COLO829 (cell line): ENCODE data around the gene COX6A2.

Experiments
- DNase-seq: peaks from one replicate; pipeline ENCODE4 v3.0.0; 2012; ENCODE audit warnings: low spot score

Gene COX6A2

DNA sequence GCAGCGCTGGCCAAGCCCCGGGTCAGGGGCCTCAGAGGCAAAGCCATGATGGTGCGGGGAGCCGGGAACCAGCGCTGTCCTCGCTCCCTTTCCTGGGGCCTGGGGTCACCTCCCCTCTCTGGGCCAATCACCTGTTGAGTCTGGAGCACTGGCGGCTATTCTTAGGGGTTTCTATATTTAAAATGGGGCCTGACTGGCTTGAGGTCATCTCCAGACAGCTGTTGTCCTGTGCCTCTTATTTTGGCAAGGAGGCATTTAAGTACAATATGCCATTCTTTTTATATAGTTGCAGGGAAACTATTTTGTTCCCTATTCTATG, at the start of gene COX6A2:
Gene COX6A2 (minus strand): TSS at position 82 of the 319 bp plus-strand sequence. CDS start 35 bp downstream, at position 47.
- no peak for DNase-seq

- no peak for DNase-seq
Measured at GRCh38 chr16:31477220-31478216, 49.4 kb upstream of the COX6A2 start.

- DNase-seq: no peak
Measured at GRCh38 chr16:31476303-31477219, 48.4 kb upstream of the COX6A2 start.

- no peak for DNase-seq
Measured at GRCh38 chr16:31475946-31476302, 47.8 kb upstream of the COX6A2 start.

GRCh38 chr16:31474773-31475738, 46.9 kb upstream of the COX6A2 start:
- no peak for DNase-seq

DNA sequence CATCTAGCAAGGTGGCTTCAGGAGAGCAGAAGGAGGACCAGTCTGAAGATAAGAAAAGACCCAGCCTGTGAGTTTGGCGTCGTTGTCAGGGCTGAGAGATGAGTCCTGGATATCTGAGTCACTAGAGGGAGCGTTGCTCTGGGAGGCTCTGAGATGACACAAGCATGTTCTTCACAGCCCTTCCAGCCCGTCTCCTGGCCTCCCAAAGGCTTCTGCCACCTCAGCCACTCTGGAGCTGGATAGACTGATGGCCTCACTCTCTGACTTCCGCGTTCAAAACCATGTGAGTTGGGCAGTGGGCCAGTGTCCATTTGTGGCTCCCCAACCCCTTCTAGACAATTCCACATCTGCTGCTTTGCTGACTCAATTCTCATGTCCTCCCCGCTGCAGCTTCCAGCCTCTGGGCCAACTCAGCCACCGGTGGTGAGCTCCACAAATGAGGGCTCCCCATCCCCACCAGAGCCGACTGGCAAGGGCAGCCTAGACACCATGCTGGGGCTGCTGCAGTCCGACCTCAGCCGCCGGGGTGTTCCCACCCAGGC, 46.1 kb upstream of the COX6A2 start:
- DNase-seq: no peak

- no peak for DNase-seq
Measured at GRCh38 chr16:31473264-31473984, 45.3 kb upstream of the COX6A2 start.

DNA sequence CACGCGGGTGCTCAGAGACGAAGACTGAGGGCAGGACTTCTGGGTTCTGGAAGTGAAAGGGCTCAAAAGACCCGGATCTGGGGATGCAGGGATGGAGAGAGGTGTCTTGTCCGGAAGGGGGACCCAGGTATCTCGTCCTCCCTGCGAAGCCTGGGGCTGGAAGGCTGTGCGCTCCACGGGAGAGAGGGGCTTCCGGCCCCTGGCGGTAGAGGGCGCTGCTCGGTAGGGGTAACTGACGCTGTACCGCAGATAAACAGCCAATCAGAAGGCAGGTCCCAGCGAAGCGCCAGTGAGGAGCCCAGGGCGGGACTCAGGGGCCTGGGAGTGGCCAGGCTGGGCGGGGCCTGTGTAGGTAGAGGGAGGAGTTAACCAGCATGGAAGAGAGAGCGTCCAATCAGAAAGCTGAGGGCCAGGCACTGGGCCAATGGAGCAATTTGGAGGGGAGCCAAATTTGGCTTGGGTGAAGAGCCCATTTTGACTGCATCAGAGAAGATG, 44.6 kb upstream of the COX6A2 start:
- DNase-seq: peak; percentile 95

DNA sequence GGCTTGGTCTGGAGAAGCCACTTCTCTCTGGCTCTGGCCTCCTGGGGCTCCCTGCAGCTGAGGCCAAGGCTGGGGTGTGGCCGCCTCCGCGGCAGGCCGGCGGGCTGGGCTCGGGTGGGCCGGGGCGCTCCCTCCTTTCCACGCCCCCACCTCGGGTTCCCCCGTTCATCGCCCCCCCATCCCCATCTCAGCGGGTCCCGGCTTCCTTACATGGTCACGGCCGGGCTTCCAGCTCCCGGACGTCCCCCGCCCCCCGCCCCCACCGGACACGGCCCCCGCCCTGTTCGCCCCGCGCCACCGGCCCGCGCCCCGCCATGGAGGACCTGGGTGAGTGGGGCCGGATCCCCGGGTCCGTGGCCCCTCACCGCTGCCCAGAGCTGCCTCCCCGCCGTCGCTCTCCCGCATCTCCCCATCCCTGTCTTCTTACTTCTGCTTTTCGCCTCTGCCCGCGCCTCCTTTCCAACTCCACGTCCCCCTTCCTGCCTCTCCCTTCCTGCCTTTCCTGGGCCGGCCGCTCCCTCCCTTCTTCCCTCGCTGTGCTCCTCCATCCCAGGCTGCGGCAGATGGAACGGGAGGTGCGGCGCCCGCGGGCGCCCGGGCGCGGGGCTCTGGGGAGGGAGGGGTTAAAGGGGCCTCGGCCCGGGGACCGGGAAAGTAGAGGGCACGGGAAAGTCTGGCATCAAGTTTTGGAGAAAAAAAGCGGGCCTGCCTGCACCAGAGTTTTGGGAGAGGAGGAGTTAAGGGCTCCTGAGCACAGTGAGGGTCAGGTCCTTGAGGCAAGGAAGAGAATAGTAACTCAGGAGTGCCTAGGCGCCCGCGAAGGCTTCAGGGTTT, 43.9 kb upstream of the COX6A2 start, which contains the start of gene TGFB1I1:
Gene TGFB1I1 (plus strand): TSS at position 278 of the 834 bp plus-strand sequence. CDS start 37 bp downstream, at position 315.
- no peak for DNase-seq

GRCh38 chr16:31471241-31471874, 43.2 kb upstream of the COX6A2 start:
- DNase-seq: no peak

DNA sequence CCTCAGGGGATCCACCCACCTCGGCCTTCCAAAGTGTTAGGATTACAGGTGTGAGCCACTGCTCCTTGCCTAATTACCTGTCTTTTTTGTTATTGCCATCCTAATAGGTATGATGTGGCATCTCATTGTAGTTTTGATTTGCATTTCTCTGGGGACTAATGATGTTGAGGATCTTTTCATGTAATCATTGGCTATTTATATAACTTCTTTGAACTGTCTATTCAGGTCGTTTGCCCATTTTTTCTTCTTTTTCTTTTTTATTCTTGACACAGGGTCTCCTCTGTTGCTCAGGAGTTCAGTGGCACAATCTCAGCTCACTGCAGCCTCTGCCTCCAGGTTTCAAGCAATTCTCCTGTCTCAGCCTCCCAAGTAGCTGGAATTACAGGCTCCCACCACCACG, 42.5 kb upstream of the COX6A2 start:
- DNase-seq: no peak

GRCh38 chr16:31467858-31468257, 39.7 kb upstream of the COX6A2 start:
- DNase-seq: no peak

- no peak for DNase-seq
Measured at GRCh38 chr16:31467151-31467773, 39.1 kb upstream of the COX6A2 start.

DNA sequence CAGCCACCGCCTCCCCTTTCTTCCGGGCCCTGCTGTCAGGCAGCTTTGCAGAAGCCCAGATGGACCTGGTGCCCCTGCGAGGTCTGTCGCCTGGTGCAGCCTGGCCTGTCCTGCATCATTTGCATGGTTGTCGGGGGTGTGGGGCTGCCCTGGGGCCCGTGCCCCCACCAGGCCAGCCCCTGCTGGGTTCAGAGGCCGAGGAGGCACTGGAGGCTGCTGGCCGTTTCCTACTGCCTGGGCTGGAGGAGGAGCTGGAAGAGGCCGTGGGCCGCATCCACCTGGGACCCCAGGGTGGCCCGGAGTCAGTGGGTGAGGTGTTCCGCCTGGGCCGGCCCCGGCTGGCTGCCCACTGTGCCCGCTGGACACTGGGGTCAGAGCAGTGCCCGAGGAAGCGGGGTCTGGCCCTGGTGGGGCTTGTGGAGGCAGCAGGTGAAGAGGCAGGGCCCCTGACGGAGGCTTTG, 38.3 kb upstream of the COX6A2 start:
- DNase-seq: no peak

DNA sequence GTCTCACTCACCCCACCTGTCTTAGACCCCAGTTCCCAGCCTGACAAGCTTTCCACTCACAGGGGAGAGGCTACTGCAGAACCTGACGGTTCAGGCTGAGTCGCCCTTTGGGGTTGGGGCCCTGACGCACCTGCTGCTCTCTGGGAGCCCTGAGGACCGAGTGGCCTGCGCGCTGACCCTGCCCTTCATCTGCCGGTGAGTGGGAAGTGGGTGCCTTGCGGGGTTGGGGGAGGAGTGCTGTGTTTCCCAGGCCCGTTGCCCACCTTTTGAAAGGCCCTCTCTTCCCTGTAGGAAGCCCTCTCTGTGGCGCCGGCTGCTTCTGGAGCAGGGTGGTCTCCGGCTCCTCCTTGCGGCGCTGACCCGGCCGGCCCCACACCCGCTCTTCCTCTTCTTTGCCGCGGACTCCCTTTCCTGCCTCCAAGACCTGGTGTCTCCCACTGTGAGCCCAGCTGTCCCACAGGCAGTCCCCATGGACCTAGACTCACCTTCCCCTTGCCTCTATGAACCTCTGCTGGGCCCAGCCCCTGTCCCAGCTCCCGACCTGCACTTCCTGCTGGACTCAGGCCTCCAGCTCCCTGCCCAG, 37.7 kb upstream of the COX6A2 start:
- DNase-seq: no peak

DNA sequence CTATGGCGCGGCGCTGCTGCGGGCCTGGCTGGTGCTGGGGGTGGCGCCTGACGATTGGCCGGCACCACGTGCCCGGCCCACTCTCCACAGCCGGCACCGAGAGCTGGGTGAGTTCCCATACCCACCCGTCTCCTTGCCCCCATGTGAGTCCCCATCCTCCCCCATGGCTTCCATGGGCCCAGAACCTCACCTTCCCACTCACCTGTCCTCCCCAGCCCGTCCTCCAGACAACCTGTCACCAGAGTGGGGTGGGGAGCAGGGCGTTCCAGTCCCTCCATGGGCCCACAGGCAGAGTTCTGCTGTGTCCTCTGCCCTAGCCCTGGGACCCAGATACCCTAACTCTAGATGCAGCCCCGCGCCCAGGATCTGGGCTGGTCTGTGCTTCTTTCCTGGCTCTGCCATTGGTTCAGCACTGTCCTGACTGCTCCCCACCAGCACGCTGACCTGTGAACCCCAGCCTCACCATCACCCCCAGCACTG, 36.7 kb upstream of the COX6A2 start:
- DNase-seq: no peak

GRCh38 chr16:31464348-31464769, 36.2 kb upstream of the COX6A2 start:
- no peak for DNase-seq
